Skeletal muscle tissue (tissue), 4 donors: ENCODE data around the gene HTT-AS. TPM values are rescaled to one million over a fixed set of nuclear protein-coding genes. Genes with fewer than 3 reads are reported as not detected.

ENCODE experiments used
- H3K27ac ChIP-seq: one replicate; pipeline ENCODE4 v1.7.0; 2013; ENCODE audit warnings: mild to moderate bottlenecking, low read depth, low read length, inconsistent platforms
- H3K27me3 ChIP-seq, 3 donors: one replicate each; pipeline ENCODE4 v1.7.0; 2013; ENCODE audit warnings: low read length in 3 of 3; ENCODE audit not compliant: control insufficient read depth in 3 of 3, insufficient read depth in 3 of 3
- H3K36me3 ChIP-seq, 3 donors: one replicate each; pipeline ENCODE4 v1.7.0; 2013; ENCODE audit warnings: low read length in 3 of 3; ENCODE audit not compliant: control insufficient read depth in 3 of 3, insufficient read depth in 3 of 3
- H3K4me1 ChIP-seq, 3 donors: one replicate each; pipeline ENCODE4 v1.7.0; 2013; ENCODE audit warnings: low read length in 3 of 3, mild to moderate bottlenecking in 3 of 3; ENCODE audit not compliant: control insufficient read depth in 3 of 3, insufficient read depth in 3 of 3
- H3K4me3 ChIP-seq, 3 donors: one replicate each; pipeline ENCODE4 v1.7.0; 2013; ENCODE audit warnings: low read length in 3 of 3
- H3K9ac ChIP-seq, 3 donors: one replicate each; pipeline ENCODE4 v1.7.0; 2013; ENCODE audit warnings: low read length in 3 of 3, mild to moderate bottlenecking in 3 of 3, moderate library complexity in 2 of 3, low read depth in 1 of 3
- H3K9me3 ChIP-seq, 3 donors: one replicate each; pipeline ENCODE4 v1.7.0; 2013; ENCODE audit warnings: low read length in 3 of 3; ENCODE audit not compliant: control insufficient read depth in 3 of 3
- total RNA-seq: library from RNA; depleted of rRNA; stranded (reverse); fragments of >200 nt; gene quantifications from one replicate; pipeline ENCODE4 v1.2.3, GENCODE V29; 2014
- donor health status: Osteomylitis.

The HTT-AS gene
- not detected for total RNA-seq

DNA sequence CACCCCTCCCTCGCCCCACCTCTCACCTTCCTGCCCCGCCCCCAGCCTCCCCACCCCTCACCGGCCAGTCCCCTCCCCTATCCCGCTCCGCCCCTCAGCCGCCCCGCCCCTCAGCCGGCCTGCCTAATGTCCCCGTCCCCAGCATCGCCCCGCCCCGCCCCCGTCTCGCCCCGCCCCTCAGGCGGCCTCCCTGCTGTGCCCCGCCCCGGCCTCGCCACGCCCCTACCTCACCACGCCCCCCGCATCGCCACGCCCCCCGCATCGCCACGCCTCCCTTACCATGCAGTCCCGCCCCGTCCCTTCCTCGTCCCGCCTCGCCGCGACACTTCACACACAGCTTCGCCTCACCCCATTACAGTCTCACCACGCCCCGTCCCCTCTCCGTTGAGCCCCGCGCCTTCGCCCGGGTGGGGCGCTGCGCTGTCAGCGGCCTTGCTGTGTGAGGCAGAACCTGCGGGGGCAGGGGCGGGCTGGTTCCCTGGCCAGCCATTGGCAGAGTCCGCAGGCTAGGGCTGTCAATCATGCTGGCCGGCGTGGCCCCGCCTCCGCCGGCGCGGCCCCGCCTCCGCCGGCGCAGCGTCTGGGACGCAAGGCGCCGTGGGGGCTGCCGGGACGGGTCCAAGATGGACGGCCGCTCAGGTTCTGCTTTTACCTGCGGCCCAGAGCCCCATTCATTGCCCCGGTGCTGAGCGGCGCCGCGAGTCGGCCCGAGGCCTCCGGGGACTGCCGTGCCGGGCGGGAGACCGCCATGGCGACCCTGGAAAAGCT, at the start of gene HTT-AS, which contains the start of gene HTT:
Gene HTT-AS (minus strand): TSS at position 461 of the 768 bp plus-strand sequence.
Gene HTT (plus strand): TSS at position 604 of the 768 bp plus-strand sequence. CDS start 145 bp downstream, at position 749.
- Histone ChIP-seq H3K27me3 (no peaks in the 10 kb centered on the region), H3K36me3 (no peaks in the 10 kb centered on the region), H3K9me3 (no peaks in the 10 kb centered on the region), H3K4me1 (peaks cover 9 to 25% (median 19%) of the 10 kb centered on the region in 3 donors), H3K27ac (peak within 1 kb of the TSS; percentile 87), H3K9ac (peak within 1 kb of the TSS; percentile 85 to 92 (median 86)), H3K4me3 (peak within 1 kb of the TSS; percentile 92 to 95 (median 92))

DNA sequence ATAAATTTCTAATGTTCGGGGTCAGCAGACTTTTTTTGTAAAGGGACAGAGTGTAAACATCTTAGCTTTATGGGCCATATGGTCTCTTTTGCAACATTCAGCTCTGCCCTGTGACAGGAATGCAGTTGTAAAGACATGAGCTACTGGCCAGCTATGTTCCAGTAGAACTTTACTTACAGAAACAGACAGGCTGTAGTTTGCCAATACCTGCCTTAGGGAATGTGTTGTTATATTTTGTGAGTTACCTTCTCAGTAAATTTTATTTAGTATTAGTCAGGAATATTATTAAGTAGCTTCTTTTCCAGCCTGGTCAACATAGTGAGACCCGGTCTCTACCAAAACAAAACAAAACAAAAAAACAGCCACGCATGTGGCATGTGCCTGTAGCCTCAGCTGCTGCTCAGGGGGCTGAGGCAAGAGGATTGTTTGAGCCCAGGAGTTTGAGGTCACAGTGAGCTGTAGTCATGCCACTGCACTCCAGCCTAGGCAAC, 48.9 kb upstream of the HTT-AS start:
- Histone ChIP-seq H3K4me1 (peaks cover 6 to 17% (median 13%) of the 10 kb centered on the region in 3 donors), H3K9ac (peak overlapping the region in 1 of 3 donors; percentile 15), H3K36me3 (peaks cover 24 to 32% (median 28%) of the 10 kb centered on the region in 3 donors), H3K9me3 (no peaks in the 10 kb centered on the region), H3K27me3 (no peaks in the 10 kb centered on the region), H3K4me3 (no peak overlapping the region), H3K27ac (peak overlapping the region; percentile 64)

DNA sequence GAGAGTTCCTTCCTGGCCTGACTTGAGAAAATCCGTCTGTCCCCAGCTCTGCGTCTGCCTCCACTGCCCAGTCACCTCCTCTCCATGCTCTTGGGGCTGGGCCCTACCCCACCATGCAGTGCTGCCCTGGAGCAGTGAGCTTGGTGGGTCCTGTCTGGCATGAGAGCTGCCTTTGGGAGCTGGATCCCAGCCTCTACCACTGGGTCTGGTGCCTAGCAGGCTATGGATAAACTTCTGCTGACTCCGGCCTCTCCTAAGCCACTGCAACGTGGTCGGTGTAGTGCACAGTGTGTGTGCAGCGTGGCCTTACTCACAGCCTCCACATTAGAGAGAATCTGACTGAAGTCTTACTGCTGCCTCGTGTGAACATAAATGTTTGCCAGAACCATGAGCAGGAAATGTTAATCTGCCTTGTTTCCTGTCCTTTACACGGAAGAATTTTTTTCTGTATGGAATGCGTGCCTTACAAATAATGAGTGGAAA, 47.8 kb upstream of the HTT-AS start:
- Histone ChIP-seq H3K36me3 (peaks cover 20 to 27% (median 22%) of the 10 kb centered on the region in 3 donors), H3K9ac (peak overlapping the region in 2 of 3 donors; percentile 4 to 32)

DNA sequence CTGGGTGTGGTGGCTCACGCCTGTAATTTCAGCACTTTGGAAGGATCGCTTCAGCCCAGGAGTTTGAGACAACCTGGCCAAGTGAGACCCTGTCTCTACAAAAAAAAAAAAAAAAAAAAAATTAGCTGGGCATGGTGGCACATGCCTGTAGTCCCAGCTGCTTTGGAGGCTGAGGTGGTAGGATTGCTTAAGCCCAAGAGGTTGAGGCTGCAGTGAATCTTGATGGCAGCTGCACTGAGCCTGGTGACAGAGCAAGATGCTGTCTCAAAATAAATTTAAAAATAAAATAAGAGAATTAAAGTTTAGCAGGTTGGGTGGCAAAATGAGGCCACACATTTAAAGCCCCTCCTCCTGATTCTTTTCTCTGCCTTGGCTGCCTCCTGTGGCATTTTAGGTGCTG, 47.3 kb upstream of the HTT-AS start:
- Histone ChIP-seq H3K9me3 (no peaks in the 10 kb centered on the region), H3K27ac (peak overlapping the region; percentile 64), H3K9ac (peak overlapping the region in 1 of 3 donors; percentile 4), H3K4me1 (peaks cover 9 to 25% (median 13%) of the 10 kb centered on the region in 3 donors), H3K4me3 (no peak overlapping the region), H3K36me3 (peaks cover 17 to 25% (median 21%) of the 10 kb centered on the region in 3 donors), H3K27me3 (no peaks in the 10 kb centered on the region)

More for the DNA sequence above, 47.8 kb upstream of the HTT-AS start:
- no peaks in the 10 kb centered on the region for H3K9me3 ChIP-seq
- H3K4me3 ChIP-seq = no peak overlapping the region
- H3K27me3 ChIP-seq = no peaks in the 10 kb centered on the region
- H3K27ac ChIP-seq = peak overlapping the region; percentile 64
- peaks cover 9 to 21% (median 13%) of the 10 kb centered on the region in 3 donors for H3K4me1 ChIP-seq

DNA sequence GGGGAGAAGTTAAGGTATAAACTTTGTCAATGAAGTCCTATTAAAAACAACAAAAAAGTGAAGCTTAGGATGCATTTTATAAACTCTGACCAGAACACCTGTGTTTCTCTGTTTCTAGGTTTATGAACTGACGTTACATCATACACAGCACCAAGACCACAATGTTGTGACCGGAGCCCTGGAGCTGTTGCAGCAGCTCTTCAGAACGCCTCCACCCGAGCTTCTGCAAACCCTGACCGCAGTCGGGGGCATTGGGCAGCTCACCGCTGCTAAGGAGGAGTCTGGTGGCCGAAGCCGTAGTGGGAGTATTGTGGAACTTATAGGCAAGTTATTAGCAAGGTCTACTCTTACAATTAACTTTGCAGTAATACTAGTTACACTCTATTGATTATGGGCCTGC, 46.8 kb upstream of the HTT-AS start:
- no peak overlapping the region for H3K9ac ChIP-seq
- H3K27ac ChIP-seq = no peak overlapping the region
- peaks cover 22 to 30% (median 22%) of the 10 kb centered on the region in 3 donors for H3K36me3 ChIP-seq
- no peak overlapping the region for H3K4me3 ChIP-seq
- H3K9me3 ChIP-seq = no peaks in the 10 kb centered on the region
- no peaks in the 10 kb centered on the region for H3K27me3 ChIP-seq
- peaks cover 14 to 30% (median 16%) of the 10 kb centered on the region in 3 donors for H3K4me1 ChIP-seq

DNA sequence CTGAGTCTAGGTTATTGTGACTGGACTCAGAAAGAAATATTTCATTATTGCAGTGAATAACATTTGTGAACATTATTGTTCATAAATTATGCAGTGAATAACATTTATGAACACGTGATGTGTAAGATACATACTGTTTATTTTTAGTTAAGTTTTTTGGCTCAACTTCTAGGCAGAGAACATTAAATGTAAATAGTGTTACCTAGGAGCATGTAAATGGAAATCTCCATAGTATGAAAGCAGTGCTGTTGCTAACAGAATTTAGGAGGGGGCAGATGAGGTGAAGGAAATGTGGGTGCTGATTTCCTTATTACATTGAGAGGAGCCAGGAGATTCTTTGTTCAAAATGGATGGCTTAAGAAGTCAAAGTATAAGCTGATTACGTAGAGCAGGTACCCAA, 45.1 kb upstream of the HTT-AS start:
- Histone ChIP-seq H3K9me3 (no peaks in the 10 kb centered on the region), H3K9ac (no peak overlapping the region), H3K4me3 (no peak overlapping the region), H3K27ac (no peak overlapping the region), H3K4me1 (peaks cover 16 to 43% (median 29%) of the 10 kb centered on the region in 3 donors), H3K36me3 (peaks cover 26 to 39% (median 27%) of the 10 kb centered on the region in 3 donors), H3K27me3 (no peaks in the 10 kb centered on the region)

DNA sequence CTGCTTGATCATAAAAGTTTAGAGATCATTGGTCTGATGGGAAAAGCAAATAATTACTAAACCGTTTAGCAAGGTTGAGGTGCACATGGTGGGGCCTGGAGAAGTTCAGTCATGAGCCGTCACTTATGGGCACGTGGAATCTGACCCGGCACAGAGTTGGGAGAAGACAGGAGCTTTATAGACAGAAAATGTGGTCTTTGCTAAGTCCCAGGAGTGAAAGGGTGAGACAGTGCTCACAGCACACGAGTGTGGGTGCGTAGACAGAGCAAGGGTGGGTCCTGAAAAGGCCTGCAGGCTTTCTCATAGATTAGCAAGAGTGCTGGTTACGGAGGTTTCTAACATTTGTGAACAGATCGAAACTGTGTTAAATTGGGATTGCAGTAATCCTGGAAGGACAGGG, 44.0 kb upstream of the HTT-AS start:
- no peaks in the 10 kb centered on the region for H3K27me3 ChIP-seq
- no peak overlapping the region for H3K9ac ChIP-seq
- peaks cover 26 to 39% (median 27%) of the 10 kb centered on the region in 3 donors for H3K36me3 ChIP-seq
- no peak overlapping the region for H3K27ac ChIP-seq
- H3K4me1 ChIP-seq = peaks cover 15 to 41% (median 29%) of the 10 kb centered on the region in 3 donors
- no peaks in the 10 kb centered on the region for H3K9me3 ChIP-seq
- H3K4me3 ChIP-seq = no peak overlapping the region

DNA sequence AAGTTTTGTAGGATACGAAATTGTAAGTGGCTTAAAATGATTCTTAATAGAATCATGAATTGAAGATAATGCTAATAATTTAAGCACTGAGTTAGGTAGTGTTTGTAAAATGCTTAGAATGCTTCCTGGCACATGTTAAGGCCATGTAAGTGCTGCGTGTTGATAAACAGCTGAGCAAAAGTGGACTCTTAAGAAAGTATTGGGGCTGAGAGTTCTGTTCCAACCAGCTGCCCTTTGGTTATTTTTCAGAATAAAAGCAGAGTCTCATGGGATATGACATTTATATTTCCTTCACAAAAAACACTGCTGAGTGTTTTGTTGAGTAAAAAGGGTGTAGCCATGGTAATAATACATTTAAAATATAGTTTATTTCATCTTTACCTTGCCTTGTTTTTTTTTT, 42.6 kb upstream of the HTT-AS start:
- Histone ChIP-seq H3K36me3 (peaks cover 23 to 36% (median 23%) of the 10 kb centered on the region in 3 donors), H3K9ac (no peak overlapping the region), H3K27me3 (no peaks in the 10 kb centered on the region), H3K9me3 (no peaks in the 10 kb centered on the region), H3K27ac (no peak overlapping the region), H3K4me1 (peaks cover 24 to 42% (median 39%) of the 10 kb centered on the region in 3 donors), H3K4me3 (no peak overlapping the region)

DNA sequence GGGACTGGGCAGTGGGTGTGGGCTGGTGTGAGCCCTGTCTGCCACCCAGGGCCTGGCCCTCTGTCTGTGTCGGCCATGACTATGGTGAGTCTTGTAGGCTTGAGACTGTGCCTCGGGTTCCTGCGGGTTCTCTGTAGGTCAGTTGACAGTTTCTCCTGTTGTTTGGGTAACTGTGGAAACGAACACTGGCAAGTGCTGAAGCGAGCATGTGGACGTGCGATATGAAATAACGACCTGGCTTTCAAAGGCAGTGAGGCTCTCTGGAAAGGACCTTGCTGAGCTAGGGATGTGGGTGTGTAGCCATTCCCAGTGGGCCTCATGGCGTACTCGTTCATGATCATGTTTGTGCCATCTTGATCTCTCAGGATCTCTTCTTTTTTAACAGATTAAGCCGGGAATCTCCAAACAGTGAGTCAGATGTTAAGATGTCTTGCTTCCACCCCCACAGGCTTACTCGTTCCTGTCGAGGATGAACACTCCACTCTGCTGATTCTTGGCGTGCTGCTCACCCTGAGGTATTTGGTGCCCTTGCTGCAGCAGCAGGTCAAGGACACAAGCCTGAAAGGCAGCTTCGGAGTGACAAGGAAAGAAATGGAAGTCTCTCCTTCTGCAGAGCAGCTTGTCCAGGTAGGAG, 41.4 kb upstream of the HTT-AS start:
- Histone ChIP-seq H3K27ac (peak overlapping the region; percentile 80), H3K4me3 (no peak overlapping the region), H3K27me3 (no peaks in the 10 kb centered on the region), H3K9me3 (no peaks in the 10 kb centered on the region), H3K9ac (peak overlapping the region in 1 of 3 donors; percentile 18), H3K4me1 (peaks cover 26 to 44% (median 43%) of the 10 kb centered on the region in 3 donors), H3K36me3 (peaks cover 17 to 32% (median 21%) of the 10 kb centered on the region in 3 donors)
